ENCODE measurements around the gene PVRIG. TPM values are rescaled to one million over a fixed set of nuclear protein-coding genes. Genes with fewer than 3 reads are reported as not detected.
"Not testable (repeated sequence)": the region's sequence is repeated elsewhere in the genome, so short reads cannot be mapped to it uniquely, and the experiment has no call there.

PVRIG gene
- polyA plus RNA-seq, 1 donor from 2014 or later = 0.16 TPM

DNA sequence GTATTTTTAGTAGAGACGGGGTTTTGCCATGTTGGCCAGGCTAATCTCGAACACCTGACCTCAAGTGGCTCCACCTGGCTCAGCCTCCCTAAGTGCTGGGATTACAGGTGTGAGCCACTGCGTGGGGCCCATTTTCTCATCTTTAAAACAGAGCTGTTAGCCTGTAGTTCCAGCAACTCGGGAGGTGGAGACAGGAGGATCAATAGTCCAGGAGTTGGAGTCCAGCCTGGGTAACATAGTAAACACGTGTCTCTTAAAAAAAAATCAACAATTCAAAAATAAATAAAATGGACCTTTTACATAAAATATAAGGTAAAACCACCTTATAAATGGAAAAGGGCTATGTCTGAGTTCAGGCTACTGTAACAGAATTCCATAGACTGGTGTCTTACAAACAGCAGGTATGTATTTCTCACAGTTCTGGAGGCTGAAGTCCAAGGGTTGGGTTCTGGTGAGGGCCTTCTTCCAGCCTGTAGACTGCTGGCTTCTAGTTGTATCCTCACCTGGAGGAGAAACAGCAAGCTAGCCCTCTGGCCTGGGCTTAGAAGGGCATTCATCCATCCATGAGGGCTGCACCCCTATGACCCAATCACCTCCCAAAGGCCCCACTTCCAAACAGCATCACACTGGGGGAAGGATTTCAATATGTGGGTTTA, 7.0 kb upstream of the PVRIG start:
- no peaks in the 10 kb centered on the region for H3K36me3 ChIP-seq (ENCODE audit: insufficient read depth, low read length)
- no peaks in the 10 kb centered on the region for H3K9me2 ChIP-seq (ENCODE audit: insufficient read depth, low read length)
- no peak overlapping the region for H2AFZ ChIP-seq (ENCODE audit: low read depth, low read length)
- no peaks in the 10 kb centered on the region for H4K20me1 ChIP-seq (ENCODE audit: insufficient read depth)
- no peaks in the 10 kb centered on the region for H3K27me3 ChIP-seq (ENCODE audit: insufficient read depth, low read depth, low read length)
- no peak overlapping the region for H3K4me3 ChIP-seq (ENCODE audit: low read length)
- H3K4me2 ChIP-seq (ENCODE audit: low read length) = no peak overlapping the region
- TF ChIP-seq SMC3 (conservative IDR thresholded peaks at IDR 0.05; ENCODE audit: poor library complexity) (no peak), EP300 (conservative IDR thresholded peaks at IDR 0.05; ENCODE audit: poor library complexity, severe bottlenecking) (no peak), MXI1 (conservative IDR thresholded peaks at IDR 0.05; ENCODE audit: poor library complexity, severe bottlenecking) (no peak), EZH2 (IDR thresholded peaks at IDR 0.05; ENCODE audit: borderline replicate concordance, insufficient read depth, low read length, poor library complexity, severe bottlenecking) (no peak), TAF1 (IDR thresholded peaks at IDR 0.05; ENCODE audit: low read depth) (no peak), RAD21 (conservative IDR thresholded peaks at IDR 0.05) (no peak), POLR2AphosphoS5 (IDR thresholded peaks at IDR 0.05) (no peak)
- TF ChIP-seq, protein P1, sequence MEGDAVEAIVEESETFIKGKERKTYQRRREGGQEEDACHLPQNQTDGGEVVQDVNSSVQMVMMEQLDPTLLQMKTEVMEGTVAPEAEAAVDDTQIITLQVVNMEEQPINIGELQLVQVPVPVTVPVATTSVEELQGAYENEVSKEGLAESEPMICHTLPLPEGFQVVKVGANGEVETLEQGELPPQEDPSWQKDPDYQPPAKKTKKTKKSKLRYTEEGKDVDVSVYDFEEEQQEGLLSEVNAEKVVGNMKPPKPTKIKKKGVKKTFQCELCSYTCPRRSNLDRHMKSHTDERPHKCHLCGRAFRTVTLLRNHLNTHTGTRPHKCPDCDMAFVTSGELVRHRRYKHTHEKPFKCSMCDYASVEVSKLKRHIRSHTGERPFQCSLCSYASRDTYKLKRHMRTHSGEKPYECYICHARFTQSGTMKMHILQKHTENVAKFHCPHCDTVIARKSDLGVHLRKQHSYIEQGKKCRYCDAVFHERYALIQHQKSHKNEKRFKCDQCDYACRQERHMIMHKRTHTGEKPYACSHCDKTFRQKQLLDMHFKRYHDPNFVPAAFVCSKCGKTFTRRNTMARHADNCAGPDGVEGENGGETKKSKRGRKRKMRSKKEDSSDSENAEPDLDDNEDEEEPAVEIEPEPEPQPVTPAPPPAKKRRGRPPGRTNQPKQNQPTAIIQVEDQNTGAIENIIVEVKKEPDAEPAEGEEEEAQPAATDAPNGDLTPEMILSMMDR (IDR thresholded peaks at IDR 0.05; ENCODE audit: poor library complexity, severe bottlenecking) = no peak
- TF ChIP-seq, protein P2, sequence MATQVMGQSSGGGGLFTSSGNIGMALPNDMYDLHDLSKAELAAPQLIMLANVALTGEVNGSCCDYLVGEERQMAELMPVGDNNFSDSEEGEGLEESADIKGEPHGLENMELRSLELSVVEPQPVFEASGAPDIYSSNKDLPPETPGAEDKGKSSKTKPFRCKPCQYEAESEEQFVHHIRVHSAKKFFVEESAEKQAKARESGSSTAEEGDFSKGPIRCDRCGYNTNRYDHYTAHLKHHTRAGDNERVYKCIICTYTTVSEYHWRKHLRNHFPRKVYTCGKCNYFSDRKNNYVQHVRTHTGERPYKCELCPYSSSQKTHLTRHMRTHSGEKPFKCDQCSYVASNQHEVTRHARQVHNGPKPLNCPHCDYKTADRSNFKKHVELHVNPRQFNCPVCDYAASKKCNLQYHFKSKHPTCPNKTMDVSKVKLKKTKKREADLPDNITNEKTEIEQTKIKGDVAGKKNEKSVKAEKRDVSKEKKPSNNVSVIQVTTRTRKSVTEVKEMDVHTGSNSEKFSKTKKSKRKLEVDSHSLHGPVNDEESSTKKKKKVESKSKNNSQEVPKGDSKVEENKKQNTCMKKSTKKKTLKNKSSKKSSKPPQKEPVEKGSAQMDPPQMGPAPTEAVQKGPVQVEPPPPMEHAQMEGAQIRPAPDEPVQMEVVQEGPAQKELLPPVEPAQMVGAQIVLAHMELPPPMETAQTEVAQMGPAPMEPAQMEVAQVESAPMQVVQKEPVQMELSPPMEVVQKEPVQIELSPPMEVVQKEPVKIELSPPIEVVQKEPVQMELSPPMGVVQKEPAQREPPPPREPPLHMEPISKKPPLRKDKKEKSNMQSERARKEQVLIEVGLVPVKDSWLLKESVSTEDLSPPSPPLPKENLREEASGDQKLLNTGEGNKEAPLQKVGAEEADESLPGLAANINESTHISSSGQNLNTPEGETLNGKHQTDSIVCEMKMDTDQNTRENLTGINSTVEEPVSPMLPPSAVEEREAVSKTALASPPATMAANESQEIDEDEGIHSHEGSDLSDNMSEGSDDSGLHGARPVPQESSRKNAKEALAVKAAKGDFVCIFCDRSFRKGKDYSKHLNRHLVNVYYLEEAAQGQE (IDR thresholded peaks at IDR 0.05; ENCODE audit: borderline replicate concordance) = no peak
- H3F3A ChIP-seq (ENCODE audit: insufficient read depth, low read length, poor library complexity, severe bottlenecking) = no peaks in the 10 kb centered on the region
- H3K27ac ChIP-seq (ENCODE audit: low read length) = no peak overlapping the region
- H3K79me2 ChIP-seq (replicated peaks; ENCODE audit: insufficient read depth, low read length) = no peaks in the 10 kb centered on the region
- H3K9ac ChIP-seq (ENCODE audit: low read length) = no peak overlapping the region
- H3K9me3 ChIP-seq (ENCODE audit: low read length) = no peaks in the 10 kb centered on the region

DNA sequence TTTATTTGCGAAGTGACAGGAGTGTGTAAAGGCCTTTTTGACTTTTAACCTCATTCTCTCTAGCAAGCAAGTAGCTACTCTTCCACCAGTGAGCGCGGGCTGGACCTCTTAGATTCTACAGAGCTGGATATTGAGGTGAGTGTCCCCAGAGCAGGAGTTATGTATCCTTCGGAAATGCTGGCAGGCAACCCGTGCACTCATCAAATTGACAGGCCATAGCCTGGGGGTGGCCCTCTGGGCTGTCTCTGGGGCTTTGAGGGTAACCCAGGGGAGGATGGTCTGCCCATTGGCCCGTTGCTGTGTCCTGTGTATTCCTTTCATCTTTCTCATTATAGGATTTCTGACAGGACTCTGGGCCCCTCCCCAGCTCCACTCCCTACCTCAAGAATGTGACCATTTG, 6.1 kb upstream of the PVRIG start:
- no peak overlapping the region for H3K4me3 ChIP-seq (ENCODE audit: low read length)
- no peaks in the 10 kb centered on the region for H3K36me3 ChIP-seq (ENCODE audit: insufficient read depth, low read length)
- H3F3A ChIP-seq (ENCODE audit: insufficient read depth, low read length, poor library complexity, severe bottlenecking) = no peaks in the 10 kb centered on the region
- no peaks in the 10 kb centered on the region for H3K79me2 ChIP-seq (replicated peaks; ENCODE audit: insufficient read depth, low read length)
- no peak for TF ChIP-seq MXI1 (conservative IDR thresholded peaks at IDR 0.05; ENCODE audit: poor library complexity, severe bottlenecking)
- no peak for TF ChIP-seq TAF1 (IDR thresholded peaks at IDR 0.05; ENCODE audit: low read depth)
- TF ChIP-seq, protein P2 (IDR thresholded peaks at IDR 0.05; ENCODE audit: borderline replicate concordance) = no peak
- TF ChIP-seq POLR2AphosphoS5 (IDR thresholded peaks at IDR 0.05) = no peak
- TF ChIP-seq RAD21 (conservative IDR thresholded peaks at IDR 0.05) = no peak
- TF ChIP-seq, protein P1 (IDR thresholded peaks at IDR 0.05; ENCODE audit: poor library complexity, severe bottlenecking) = no peak
- TF ChIP-seq SMC3 (conservative IDR thresholded peaks at IDR 0.05; ENCODE audit: poor library complexity) = no peak
- TF ChIP-seq EZH2 (IDR thresholded peaks at IDR 0.05; ENCODE audit: borderline replicate concordance, insufficient read depth, low read length, poor library complexity, severe bottlenecking) = no peak
- TF ChIP-seq EP300 (conservative IDR thresholded peaks at IDR 0.05; ENCODE audit: poor library complexity, severe bottlenecking) = no peak
- no peak overlapping the region for H2AFZ ChIP-seq (ENCODE audit: low read depth, low read length)
- no peaks in the 10 kb centered on the region for H4K20me1 ChIP-seq (ENCODE audit: insufficient read depth)
- no peak overlapping the region for H3K27ac ChIP-seq (ENCODE audit: low read length)
- no peak overlapping the region for H3K9ac ChIP-seq (ENCODE audit: low read length)
- H3K4me2 ChIP-seq (ENCODE audit: low read length) = no peak overlapping the region
- no peaks in the 10 kb centered on the region for H3K9me3 ChIP-seq (ENCODE audit: low read length)
- H3K27me3 ChIP-seq (ENCODE audit: insufficient read depth, low read depth, low read length) = no peaks in the 10 kb centered on the region
- H3K9me2 ChIP-seq (ENCODE audit: insufficient read depth, low read length) = no peaks in the 10 kb centered on the region

DNA sequence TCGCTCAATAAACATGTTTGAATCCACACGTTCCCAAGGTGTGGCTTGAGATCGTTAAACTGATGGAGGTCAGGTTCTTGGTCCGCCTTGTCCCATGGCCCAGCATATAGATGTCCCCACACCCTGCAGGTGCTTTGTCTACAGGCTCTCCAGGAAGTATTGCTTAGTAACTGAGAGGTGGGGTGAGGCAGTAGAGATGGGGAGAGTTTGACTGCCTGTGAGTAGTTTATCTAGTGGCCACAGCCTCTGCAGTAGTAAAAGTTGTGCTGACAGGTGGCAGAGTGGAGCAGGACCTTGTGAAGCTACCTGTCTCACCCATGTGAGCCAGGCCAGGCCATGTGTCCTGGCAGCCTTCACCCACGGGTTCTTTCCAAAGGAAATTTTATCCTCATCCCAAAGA, 5.4 kb upstream of the PVRIG start:
- not testable (repeated sequence) for H3F3A ChIP-seq (ENCODE audit: insufficient read depth, low read length, poor library complexity, severe bottlenecking); H3K9me3 ChIP-seq (ENCODE audit: low read length); H3K79me2 ChIP-seq (replicated peaks; ENCODE audit: insufficient read depth, low read length); H3K27ac ChIP-seq (ENCODE audit: low read length); H3K36me3 ChIP-seq (ENCODE audit: insufficient read depth, low read length); H3K9ac ChIP-seq (ENCODE audit: low read length); H3K4me2 ChIP-seq (ENCODE audit: low read length); H3K4me3 ChIP-seq (ENCODE audit: low read length); H3K27me3 ChIP-seq (ENCODE audit: insufficient read depth, low read depth, low read length); H3K9me2 ChIP-seq (ENCODE audit: insufficient read depth, low read length); H2AFZ ChIP-seq (ENCODE audit: low read depth, low read length); H4K20me1 ChIP-seq (ENCODE audit: insufficient read depth)

All from neural cell (in vitro differentiated cells).